ENCODE data around the gene FOXO6.

Gene FOXO6

DNA sequence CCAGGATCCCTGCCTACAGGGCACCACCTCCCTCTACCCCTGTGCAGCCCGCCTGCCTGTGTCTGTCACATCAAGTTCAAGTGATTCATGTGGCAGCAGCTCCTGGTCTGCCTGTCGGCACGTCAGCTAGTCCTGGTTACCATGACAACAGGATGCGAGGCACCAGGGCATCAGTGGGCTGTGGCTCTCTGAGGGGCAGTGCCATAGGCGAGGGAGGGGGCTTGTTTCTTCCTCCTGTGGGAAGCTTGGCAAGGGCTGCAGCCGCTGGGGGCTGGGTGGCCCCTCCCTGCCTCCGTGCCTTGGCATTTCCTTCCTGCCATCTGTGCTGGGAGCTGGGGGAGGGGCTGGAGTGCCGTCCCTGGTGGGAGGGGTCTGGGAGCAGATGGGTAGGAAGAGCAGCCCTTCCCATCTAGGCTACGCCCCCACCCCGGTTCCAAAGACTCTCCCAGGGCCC lies 43.1 kb downstream of the FOXO6 start:
- peak overlapping the region; percentile 54 for H3K27ac ChIP-seq
- TF ChIP-seq, protein P1, sequence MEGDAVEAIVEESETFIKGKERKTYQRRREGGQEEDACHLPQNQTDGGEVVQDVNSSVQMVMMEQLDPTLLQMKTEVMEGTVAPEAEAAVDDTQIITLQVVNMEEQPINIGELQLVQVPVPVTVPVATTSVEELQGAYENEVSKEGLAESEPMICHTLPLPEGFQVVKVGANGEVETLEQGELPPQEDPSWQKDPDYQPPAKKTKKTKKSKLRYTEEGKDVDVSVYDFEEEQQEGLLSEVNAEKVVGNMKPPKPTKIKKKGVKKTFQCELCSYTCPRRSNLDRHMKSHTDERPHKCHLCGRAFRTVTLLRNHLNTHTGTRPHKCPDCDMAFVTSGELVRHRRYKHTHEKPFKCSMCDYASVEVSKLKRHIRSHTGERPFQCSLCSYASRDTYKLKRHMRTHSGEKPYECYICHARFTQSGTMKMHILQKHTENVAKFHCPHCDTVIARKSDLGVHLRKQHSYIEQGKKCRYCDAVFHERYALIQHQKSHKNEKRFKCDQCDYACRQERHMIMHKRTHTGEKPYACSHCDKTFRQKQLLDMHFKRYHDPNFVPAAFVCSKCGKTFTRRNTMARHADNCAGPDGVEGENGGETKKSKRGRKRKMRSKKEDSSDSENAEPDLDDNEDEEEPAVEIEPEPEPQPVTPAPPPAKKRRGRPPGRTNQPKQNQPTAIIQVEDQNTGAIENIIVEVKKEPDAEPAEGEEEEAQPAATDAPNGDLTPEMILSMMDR (conservative IDR thresholded peaks at IDR 0.05; ENCODE audit: low read depth) = no peak
- CTCF ChIA-PET = interaction anchor here (1.0 to 1.1 kb wide), 2 partner anchors 11 to 121 kb away, joined by 3 to 4 read pairs; no protein-coding TSS in a partner anchor
- POLR2A ChIA-PET (ENCODE audit: low non-redundant PET) = no interaction called here
- peak; percentile 50 for DNase-seq (ENCODE audit: low spot score)

- ChIA-PET POLR2A (ENCODE audit: low non-redundant PET) (no interaction called here), CTCF (interaction anchor here (0.6 kb wide), 1 partner anchor 550 kb away, joined by 3 read pairs; no protein-coding TSS in a partner anchor)
- no peak for DNase-seq (ENCODE audit: low spot score)
- H3K27ac ChIP-seq = no peak overlapping the region
- TF ChIP-seq, protein P1 (conservative IDR thresholded peaks at IDR 0.05; ENCODE audit: low read depth) = no peak
Measured at GRCh38 chr1:41407664-41408252, 46.5 kb downstream of the FOXO6 start.

DNA sequence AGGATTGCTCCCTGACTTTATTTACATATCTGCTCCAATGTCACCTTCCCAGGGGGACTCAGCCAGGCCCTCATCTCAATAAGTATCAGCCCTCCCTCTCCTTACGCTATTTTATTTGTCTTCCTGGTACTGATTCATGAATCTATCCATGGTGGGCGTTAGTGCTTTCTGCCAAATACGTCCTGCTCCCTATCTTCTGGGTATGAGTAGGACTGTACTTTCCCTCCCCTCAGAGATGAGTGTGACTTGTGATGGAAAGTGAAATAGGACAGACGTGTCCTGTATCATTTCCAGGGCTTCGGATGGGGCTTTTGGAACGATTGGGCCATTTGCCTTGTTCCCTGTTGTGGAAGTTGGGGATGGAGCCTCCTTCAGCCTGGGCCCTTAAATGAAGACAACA lies 47.5 kb downstream of the FOXO6 start:
- no peak for DNase-seq (ENCODE audit: low spot score)
- ChIA-PET CTCF (interaction anchor here (0.6 kb wide), 1 partner anchor 134 kb away, joined by 4 read pairs; no protein-coding TSS in a partner anchor), POLR2A (ENCODE audit: low non-redundant PET) (no interaction called here)
- TF ChIP-seq, protein P1 (conservative IDR thresholded peaks at IDR 0.05; ENCODE audit: low read depth) = no peak
- no peak overlapping the region for H3K27ac ChIP-seq

GRCh38 chr1:41409825-41410224 lies 48.6 kb downstream of the FOXO6 start:
- TF ChIP-seq, protein P1 (conservative IDR thresholded peaks at IDR 0.05; ENCODE audit: low read depth) = no peak
- no peak overlapping the region for H3K27ac ChIP-seq
- ChIA-PET CTCF (no interaction called here), POLR2A (ENCODE audit: low non-redundant PET) (no interaction called here)
- DNase-seq (ENCODE audit: low spot score) = no peak

DNA sequence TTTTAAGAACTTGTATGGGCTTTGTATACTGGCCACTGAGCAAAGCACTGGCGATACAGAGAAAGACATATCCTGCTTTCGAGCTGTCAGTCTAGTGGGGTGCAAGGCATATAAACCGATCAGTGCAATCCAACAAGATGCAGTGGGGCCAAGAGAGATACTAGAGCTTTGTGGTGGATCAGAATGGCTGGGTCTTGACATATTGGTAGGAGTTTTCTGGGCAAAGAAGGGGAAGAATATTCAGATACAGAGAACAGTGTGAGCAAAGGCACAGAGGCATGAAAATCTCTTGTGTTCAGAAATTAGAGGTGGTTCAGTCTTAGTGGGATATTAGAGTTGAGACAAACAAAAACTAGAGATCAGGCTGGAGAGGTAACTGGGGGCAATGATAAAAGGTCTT lies 49.2 kb downstream of the FOXO6 start:
- CTCF ChIA-PET = no interaction called here
- TF ChIP-seq, protein P1 (conservative IDR thresholded peaks at IDR 0.05; ENCODE audit: low read depth) = no peak
- POLR2A ChIA-PET (ENCODE audit: low non-redundant PET) = no interaction called here
- DNase-seq (ENCODE audit: low spot score) = no peak
- no peak overlapping the region for H3K27ac ChIP-seq

GRCh38 chr1:41411229-41411628 lies 50.0 kb downstream of the FOXO6 start:
- TF ChIP-seq, protein P1 (conservative IDR thresholded peaks at IDR 0.05; ENCODE audit: low read depth) = no peak
- DNase-seq (ENCODE audit: low spot score) = peak; percentile 72
- ChIA-PET POLR2A (ENCODE audit: low non-redundant PET) (no interaction called here), CTCF (no interaction called here)
- H3K27ac ChIP-seq = no peak overlapping the region

All from RWPE1 (cell line).